ENCODE results near the gene ADIPOR2.

DNA sequence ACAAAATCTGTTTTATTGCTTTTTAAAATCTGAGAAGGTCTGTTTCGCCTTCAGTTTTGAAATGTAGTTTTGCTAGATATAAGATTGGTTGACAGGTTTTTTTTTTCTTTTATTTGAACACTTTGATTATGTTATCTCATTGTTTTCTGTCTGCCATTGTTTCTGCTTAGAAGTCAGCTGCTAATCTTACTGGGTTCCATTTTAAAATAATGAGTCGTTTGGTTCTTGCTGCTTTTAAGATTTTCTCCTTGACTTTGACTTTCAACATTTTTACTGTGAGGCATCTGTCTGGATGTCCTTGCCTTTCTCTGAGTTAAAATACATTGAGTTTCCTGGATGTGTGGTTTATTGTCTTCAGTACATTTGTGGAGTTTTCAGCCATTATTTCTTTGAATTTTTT is 56.7 kb downstream of the ADIPOR2 start:
- TF ChIP-seq, protein P1, sequence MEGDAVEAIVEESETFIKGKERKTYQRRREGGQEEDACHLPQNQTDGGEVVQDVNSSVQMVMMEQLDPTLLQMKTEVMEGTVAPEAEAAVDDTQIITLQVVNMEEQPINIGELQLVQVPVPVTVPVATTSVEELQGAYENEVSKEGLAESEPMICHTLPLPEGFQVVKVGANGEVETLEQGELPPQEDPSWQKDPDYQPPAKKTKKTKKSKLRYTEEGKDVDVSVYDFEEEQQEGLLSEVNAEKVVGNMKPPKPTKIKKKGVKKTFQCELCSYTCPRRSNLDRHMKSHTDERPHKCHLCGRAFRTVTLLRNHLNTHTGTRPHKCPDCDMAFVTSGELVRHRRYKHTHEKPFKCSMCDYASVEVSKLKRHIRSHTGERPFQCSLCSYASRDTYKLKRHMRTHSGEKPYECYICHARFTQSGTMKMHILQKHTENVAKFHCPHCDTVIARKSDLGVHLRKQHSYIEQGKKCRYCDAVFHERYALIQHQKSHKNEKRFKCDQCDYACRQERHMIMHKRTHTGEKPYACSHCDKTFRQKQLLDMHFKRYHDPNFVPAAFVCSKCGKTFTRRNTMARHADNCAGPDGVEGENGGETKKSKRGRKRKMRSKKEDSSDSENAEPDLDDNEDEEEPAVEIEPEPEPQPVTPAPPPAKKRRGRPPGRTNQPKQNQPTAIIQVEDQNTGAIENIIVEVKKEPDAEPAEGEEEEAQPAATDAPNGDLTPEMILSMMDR (IDR thresholded peaks at IDR 0.05): no peak
- no peak for TF ChIP-seq POLR2A (IDR thresholded peaks at IDR 0.05)

Data from lower leg skin (tissue), 3 donors.